Measurements from ENCODE around the gene PRKCB. TPM values are rescaled to one million over a fixed set of nuclear protein-coding genes. Genes with fewer than 3 reads are reported as not detected.
A peak's percentile ranks its signal among the peaks of the same experiment; 100 is the strongest.

PRKCB gene
- total and polyA plus RNA-seq, 3 donors from 2014 or later: 25.5 to 49.7 (median 26.6) TPM

DNA sequence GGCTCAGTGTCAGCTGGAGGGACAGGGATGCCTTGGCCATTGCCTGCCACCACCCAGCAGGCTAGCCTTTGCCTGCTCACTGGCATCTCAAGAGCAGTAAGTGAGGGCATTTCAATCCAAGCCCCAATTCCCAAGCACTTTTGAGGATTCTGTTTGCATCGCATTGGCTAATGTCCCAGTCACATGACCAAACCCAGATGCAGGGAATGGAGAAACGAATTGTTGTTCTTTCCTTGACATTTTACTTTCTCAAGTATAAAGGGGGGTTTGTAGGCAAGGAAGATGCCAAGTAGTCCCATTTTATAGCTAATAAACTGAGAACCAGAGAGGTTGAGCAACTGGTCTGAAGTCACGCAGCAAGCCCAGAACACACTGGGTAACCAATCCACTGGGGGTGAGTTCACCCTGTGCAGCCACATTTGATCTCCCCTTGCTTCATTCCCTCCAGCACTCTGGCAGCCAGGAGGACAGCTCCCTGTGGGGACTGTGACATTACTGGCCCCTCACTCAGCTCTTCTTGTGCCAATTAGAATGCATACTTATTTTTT is 226.6 kb downstream of the PRKCB start:
- intact Hi-C loops (cut with DNase I; ENCODE audit: low total_unique reads): no loop called here
- Histone ChIP-seq H3K27ac (no peak overlapping the region), H3K4me3 (no peak overlapping the region), H3K4me1 (no peaks in the 10 kb centered on the region), H3K36me3 (ENCODE audit: low read depth, missing control alignments) (no peaks in the 10 kb centered on the region), H3K27me3 (no peaks in the 10 kb centered on the region), H3K9me3 (no peaks in the 10 kb centered on the region)
- no peak for TF ChIP-seq POLR2A (IDR thresholded peaks at IDR 0.05)
- no peak for TF ChIP-seq CTCF (IDR thresholded peaks at IDR 0.05)
- 86 to 93% methylated on average over 3 of the region's 3 CpGs for WGBS, 2 donors
- DNase-seq: no peak

DNA sequence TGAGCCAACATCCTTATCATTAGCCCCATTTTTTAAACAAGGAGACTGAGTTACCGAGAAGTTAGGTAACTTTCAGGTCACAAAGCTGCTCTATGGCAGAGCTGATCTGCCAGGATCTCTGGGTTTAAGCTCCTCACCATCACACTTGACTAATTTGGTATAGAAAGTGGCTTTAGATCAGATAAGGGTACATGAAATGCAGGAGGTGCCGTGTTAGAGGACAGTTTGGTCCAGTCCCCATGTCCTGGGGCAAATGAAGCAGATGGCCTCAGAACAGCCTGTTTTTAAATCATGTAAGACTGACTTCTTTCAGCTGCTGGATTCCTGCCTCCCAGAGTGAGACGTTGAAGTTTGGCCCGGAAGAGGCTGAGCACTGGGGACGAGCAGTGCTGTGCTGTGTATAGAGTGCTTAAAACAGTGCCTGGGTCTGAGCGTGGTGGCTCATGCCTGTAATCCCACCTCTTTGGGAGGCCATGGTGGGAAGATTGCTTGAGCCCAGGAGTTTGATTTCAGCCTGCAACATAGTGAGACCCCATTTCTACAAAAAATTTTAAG is 233.3 kb downstream of the PRKCB start:
- Histone ChIP-seq H3K4me3 (no peak overlapping the region), H3K27ac (no peak overlapping the region), H3K27me3 (no peaks in the 10 kb centered on the region), H3K9me3 (no peaks in the 10 kb centered on the region), H3K36me3 (ENCODE audit: low read depth, missing control alignments) (no peaks in the 10 kb centered on the region), H3K4me1 (no peaks in the 10 kb centered on the region)
- TF ChIP-seq POLR2A (IDR thresholded peaks at IDR 0.05) (no peak), CTCF (IDR thresholded peaks at IDR 0.05) (no peak)
- 43 to 57% methylated on average over 6 of the region's 6 CpGs for WGBS, 2 donors
- intact Hi-C loops (cut with DNase I; ENCODE audit: low total_unique reads): no loop called here
- DNase-seq: no peak

DNA sequence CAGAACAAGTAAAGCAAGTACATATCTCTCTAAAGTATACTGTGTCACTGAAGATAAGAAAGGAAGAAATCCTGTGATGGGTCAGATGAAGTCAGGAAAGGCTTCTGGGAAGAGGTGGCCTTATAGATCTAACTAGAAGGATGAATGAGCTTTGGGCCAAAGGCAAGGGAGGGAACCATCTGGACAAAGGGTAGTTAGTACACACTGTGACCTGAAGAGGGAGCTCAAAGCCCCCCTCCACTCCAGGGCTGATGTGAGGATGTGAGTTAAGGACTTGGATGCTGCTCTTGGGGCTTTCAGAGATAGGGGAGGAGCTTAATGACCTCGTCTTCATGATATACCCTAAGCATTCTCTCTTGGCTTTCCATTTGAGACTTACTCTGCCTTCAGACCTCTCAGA is 235.1 kb downstream of the PRKCB start:
- Histone ChIP-seq H3K36me3 (ENCODE audit: low read depth, missing control alignments) (no peaks in the 10 kb centered on the region), H3K9me3 (no peaks in the 10 kb centered on the region), H3K4me1 (no peaks in the 10 kb centered on the region), H3K4me3 (no peak overlapping the region), H3K27ac (no peak overlapping the region), H3K27me3 (no peaks in the 10 kb centered on the region)
- TF ChIP-seq CTCF (IDR thresholded peaks at IDR 0.05): peak in 2 of 3 experiments; percentile 13 to 18
- TF ChIP-seq POLR2A (IDR thresholded peaks at IDR 0.05): no peak
- 33 to 67% methylated on average over 1 of the region's 1 CpG for WGBS, 2 donors
- peak; percentile 46 for DNase-seq
- intact Hi-C loops (cut with DNase I; ENCODE audit: low total_unique reads): no loop called here

GRCh38 chr16:24071666-24072360 is 236.0 kb downstream of the PRKCB start:
- Histone ChIP-seq H3K27me3 (no peaks in the 10 kb centered on the region), H3K4me1 (no peaks in the 10 kb centered on the region), H3K9me3 (no peaks in the 10 kb centered on the region), H3K4me3 (no peak overlapping the region), H3K36me3 (ENCODE audit: low read depth, missing control alignments) (no peaks in the 10 kb centered on the region), H3K27ac (no peak overlapping the region)
- intact Hi-C loops (cut with DNase I; ENCODE audit: low total_unique reads): no loop called here
- TF ChIP-seq POLR2A (IDR thresholded peaks at IDR 0.05): no peak
- no peak for TF ChIP-seq CTCF (IDR thresholded peaks at IDR 0.05)
- WGBS, 2 donors: 72 to 79% methylated on average over 8 of the region's 8 CpGs
- DNase-seq: no peak

All from testis (tissue), 3 donors.